ENCODE results near the gene DPM2.

DPM2 gene

GRCh38 chr9:127979015-127979332 is 41.3 kb upstream of the DPM2 start:
- Histone ChIP-seq H3K4me2 (ENCODE audit: low read length) (peak overlapping the region; percentile 92), H3K4me3 (ENCODE audit: low read length) (peak overlapping the region; percentile 95), H3K36me3 (ENCODE audit: control insufficient read depth, low read length) (peaks cover 68% of the 10 kb centered on the region), H3K9me2 (replicated peaks; ENCODE audit: control insufficient read depth, low read length) (no peaks in the 10 kb centered on the region), H3K27ac (ENCODE audit: low read depth, low read length) (peak overlapping the region; percentile 83), H3K4me1 (ENCODE audit: control insufficient read depth, low read length) (peaks cover 67% of the 10 kb centered on the region), H3F3A (ENCODE audit: control insufficient read depth, insufficient read depth) (peaks cover 15% of the 10 kb centered on the region), H3K79me2 (ENCODE audit: control insufficient read depth, low read length) (peaks cover 86% of the 10 kb centered on the region), H3K9me3 (ENCODE audit: control insufficient read depth, insufficient read depth, low read length) (no peaks in the 10 kb centered on the region), H4K20me1 (ENCODE audit: control insufficient read depth, insufficient read depth, low read depth, low read length) (peaks cover 36% of the 10 kb centered on the region), H3K27me3 (ENCODE audit: control insufficient read depth, low read length) (no peaks in the 10 kb centered on the region)
- TF ChIP-seq EZH2phosphoT487 (IDR thresholded peaks at IDR 0.05; ENCODE audit: borderline replicate concordance, low read length) = no peak
- no peak for TF ChIP-seq CTCF (IDR thresholded peaks at IDR 0.05; ENCODE audit: low read depth, low read length, poor library complexity, severe bottlenecking)

GRCh38 chr9:127977884-127978647 is 40.4 kb upstream of the DPM2 start:
- Histone ChIP-seq H3K27me3 (ENCODE audit: control insufficient read depth, low read length) (no peaks in the 10 kb centered on the region), H3K36me3 (ENCODE audit: control insufficient read depth, low read length) (peaks cover 76% of the 10 kb centered on the region), H3K4me1 (ENCODE audit: control insufficient read depth, low read length) (peaks cover 68% of the 10 kb centered on the region), H3K4me2 (ENCODE audit: low read length) (peak overlapping the region; percentile 92), H3K4me3 (ENCODE audit: low read length) (peak overlapping the region; percentile 95), H3F3A (ENCODE audit: control insufficient read depth, insufficient read depth) (peaks cover 9% of the 10 kb centered on the region), H3K79me2 (ENCODE audit: control insufficient read depth, low read length) (peaks cover 93% of the 10 kb centered on the region), H4K20me1 (ENCODE audit: control insufficient read depth, insufficient read depth, low read depth, low read length) (peaks cover 44% of the 10 kb centered on the region), H3K27ac (ENCODE audit: low read depth, low read length) (peak overlapping the region; percentile 83), H3K9me3 (ENCODE audit: control insufficient read depth, insufficient read depth, low read length) (no peaks in the 10 kb centered on the region), H3K9me2 (replicated peaks; ENCODE audit: control insufficient read depth, low read length) (no peaks in the 10 kb centered on the region)
- TF ChIP-seq EZH2phosphoT487 (IDR thresholded peaks at IDR 0.05; ENCODE audit: borderline replicate concordance, low read length) (no peak), CTCF (IDR thresholded peaks at IDR 0.05; ENCODE audit: low read depth, low read length, poor library complexity, severe bottlenecking) (peak; percentile 33)

GRCh38 chr9:127977009-127977883 is 39.6 kb upstream of the DPM2 start:
- TF ChIP-seq EZH2phosphoT487 (IDR thresholded peaks at IDR 0.05; ENCODE audit: borderline replicate concordance, low read length) (no peak), CTCF (IDR thresholded peaks at IDR 0.05; ENCODE audit: low read depth, low read length, poor library complexity, severe bottlenecking) (no peak)
- Histone ChIP-seq H3K4me2 (ENCODE audit: low read length) (peak overlapping the region; percentile 92), H3K79me2 (ENCODE audit: control insufficient read depth, low read length) (peaks cover 93% of the 10 kb centered on the region), H3K9me3 (ENCODE audit: control insufficient read depth, insufficient read depth, low read length) (no peaks in the 10 kb centered on the region), H3K4me3 (ENCODE audit: low read length) (peak overlapping the region; percentile 95), H3K9me2 (replicated peaks; ENCODE audit: control insufficient read depth, low read length) (no peaks in the 10 kb centered on the region), H3F3A (ENCODE audit: control insufficient read depth, insufficient read depth) (peaks cover 5% of the 10 kb centered on the region), H3K27ac (ENCODE audit: low read depth, low read length) (peak overlapping the region; percentile 83), H4K20me1 (ENCODE audit: control insufficient read depth, insufficient read depth, low read depth, low read length) (peaks cover 51% of the 10 kb centered on the region), H3K4me1 (ENCODE audit: control insufficient read depth, low read length) (peaks cover 68% of the 10 kb centered on the region), H3K36me3 (ENCODE audit: control insufficient read depth, low read length) (peaks cover 79% of the 10 kb centered on the region), H3K27me3 (ENCODE audit: control insufficient read depth, low read length) (no peaks in the 10 kb centered on the region)

All from DOHH2 (cell line).